Activated T-cell treated with anti-CD3 and anti-CD28 coated beads for 1 hour (primary cell): ENCODE data around the gene CLIP2.
"Not testable (repeated sequence)": the region's sequence is repeated elsewhere in the genome, so short reads cannot be mapped to it uniquely, and the experiment has no call there.

Experiments
- DNase-seq: peaks from one replicate; pipeline ENCODE4 v3.0.0-alpha.2; 2020; ENCODE audit warnings: low read depth

The CLIP2 gene

GRCh38 chr7:74334030-74334429, 44.8 kb downstream of the CLIP2 start:
- DNase-seq: no peak

GRCh38 chr7:74337926-74338325, 48.7 kb downstream of the CLIP2 start:
- DNase-seq: no peak

- no peak for DNase-seq
Measured at GRCh38 chr7:74338366-74339108, 49.3 kb downstream of the CLIP2 start.

GRCh38 chr7:74339648-74340047, 50.4 kb downstream of the CLIP2 start:
- not testable (repeated sequence) for DNase-seq

GRCh38 chr7:74343281-74344131, 54.3 kb downstream of the CLIP2 start:
- no peak for DNase-seq

- no peak for DNase-seq
Measured at GRCh38 chr7:74344132-74344496, 54.9 kb downstream of the CLIP2 start.

- DNase-seq: no peak
Measured at GRCh38 chr7:74344786-74345185, 55.6 kb downstream of the CLIP2 start.

- no peak for DNase-seq
Measured at GRCh38 chr7:74345970-74346369, 56.8 kb downstream of the CLIP2 start.

GRCh38 chr7:74349621-74350020, 60.4 kb downstream of the CLIP2 start:
- DNase-seq: no peak

GRCh38 chr7:74350751-74351150, 61.5 kb downstream of the CLIP2 start:
- no peak for DNase-seq

GRCh38 chr7:74351836-74352235, 62.6 kb downstream of the CLIP2 start:
- no peak for DNase-seq

GRCh38 chr7:74352551-74353138, 63.4 kb downstream of the CLIP2 start:
- not testable (repeated sequence) for DNase-seq

GRCh38 chr7:74354009-74354408, 64.8 kb downstream of the CLIP2 start:
- no peak for DNase-seq

GRCh38 chr7:74355091-74355490, 65.9 kb downstream of the CLIP2 start:
- no peak for DNase-seq

GRCh38 chr7:74356589-74357315, 67.5 kb downstream of the CLIP2 start:
- no peak for DNase-seq

GRCh38 chr7:74360008-74360407, 70.8 kb downstream of the CLIP2 start:
- no peak for DNase-seq

- DNase-seq: no peak
Measured at GRCh38 chr7:74362266-74362665, 73.1 kb downstream of the CLIP2 start.

- DNase-seq: no peak
Measured at GRCh38 chr7:74364061-74364460, 74.9 kb downstream of the CLIP2 start.

GRCh38 chr7:74365322-74366022, 76.3 kb downstream of the CLIP2 start:
- no peak for DNase-seq

GRCh38 chr7:74371381-74372341, 82.5 kb downstream of the CLIP2 start:
- DNase-seq: no peak
